Measurements from ENCODE around the gene CDX2. TPM values are rescaled to one million over a fixed set of nuclear protein-coding genes. Genes with fewer than 3 reads are reported as not detected.

CDX2 gene
- total RNA-seq, 2 experiments from 2014 or later = not detected

DNA sequence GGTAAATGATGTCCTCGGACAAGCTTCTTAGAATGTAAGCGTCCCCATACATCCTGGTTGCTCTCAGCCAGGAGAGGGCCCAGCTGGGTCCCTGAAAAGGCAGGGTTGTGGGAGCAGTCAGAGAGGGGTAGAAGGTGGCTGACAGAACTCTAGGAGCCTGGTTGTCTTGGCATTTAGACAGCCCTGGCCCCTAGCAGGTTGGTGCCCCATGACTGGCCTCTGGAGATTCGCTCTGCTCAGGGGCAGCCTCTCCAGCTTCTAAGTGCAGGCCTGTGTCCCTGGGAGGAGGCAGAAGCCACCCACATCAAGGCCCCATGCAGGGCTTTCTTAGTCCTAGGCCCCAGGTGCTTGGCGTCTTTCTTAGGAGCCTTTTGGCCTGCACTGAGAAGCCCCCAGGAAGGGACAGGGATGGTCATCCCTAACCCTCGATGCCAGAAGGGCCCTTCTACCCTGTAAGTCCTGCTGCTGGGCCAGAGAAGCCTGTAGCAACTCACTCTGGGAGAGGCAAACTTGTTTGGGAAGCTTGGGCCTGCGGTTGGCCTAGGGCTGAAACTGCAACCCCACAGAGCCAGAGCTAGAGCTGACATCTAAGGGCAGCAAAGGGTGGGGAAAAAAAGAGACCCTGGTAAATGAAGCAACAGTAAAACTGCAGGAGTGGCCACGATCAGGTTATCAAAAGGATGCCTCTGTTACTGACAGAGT, 2.8 kb upstream of the CDX2 start:
- Histone ChIP-seq H3K9me3 (ENCODE audit: low read length) (no peaks in the 10 kb centered on the region), H2AFZ (ENCODE audit: low read length) (no peak overlapping the region), H3K4me1 (ENCODE audit: insufficient read depth, low read length, poor library complexity, severe bottlenecking) (no peaks in the 10 kb centered on the region), H4K20me1 (ENCODE audit: insufficient read depth, low read length) (no peaks in the 10 kb centered on the region), H3K4me3 (ENCODE audit: low read depth, low read length, poor library complexity, severe bottlenecking) (no peak overlapping the region), H3K79me2 (ENCODE audit: insufficient read depth, low read depth, low read length) (no peaks in the 10 kb centered on the region), H3K9me2 (ENCODE audit: insufficient read depth, low read length) (no peaks in the 10 kb centered on the region), H3K27ac (ENCODE audit: low read depth, low read length, poor library complexity, severe bottlenecking) (no peak overlapping the region), H3K36me3 (ENCODE audit: insufficient read depth, low read length) (no peaks in the 10 kb centered on the region), H3K4me2 (ENCODE audit: low read length) (no peak overlapping the region)
- ChIA-PET CTCF (ENCODE audit: unreplicated experiment) (no interaction called here), POLR2A (no interaction called here)
- no peak for TF ChIP-seq EZH2phosphoT487 (IDR thresholded peaks at IDR 0.05; ENCODE audit: borderline replicate concordance, low read depth, low read length)
- no peak for TF ChIP-seq CTCF (conservative IDR thresholded peaks at IDR 0.05; ENCODE audit: low read length)
- intact Hi-C loops (cut with micrococcal nuclease; ENCODE audit: unreplicated experiment) = no loop called here
- no TSS peak for BruUV-seq (replicated peaks)
- no peak for DNase-seq (ENCODE audit: low spot score)

- no peak overlapping the region for H2AFZ ChIP-seq (ENCODE audit: low read length)
- H3K36me3 ChIP-seq (ENCODE audit: insufficient read depth, low read length) = no peaks in the 10 kb centered on the region
- H3K9me3 ChIP-seq (ENCODE audit: low read length) = no peaks in the 10 kb centered on the region
- H3K27ac ChIP-seq (ENCODE audit: low read depth, low read length, poor library complexity, severe bottlenecking) = no peak overlapping the region
- CTCF ChIA-PET (ENCODE audit: unreplicated experiment) = no interaction called here
- TF ChIP-seq EZH2phosphoT487 (IDR thresholded peaks at IDR 0.05; ENCODE audit: borderline replicate concordance, low read depth, low read length) = no peak
- TF ChIP-seq CTCF (conservative IDR thresholded peaks at IDR 0.05; ENCODE audit: low read length) = no peak
- no peak overlapping the region for H3K4me3 ChIP-seq (ENCODE audit: low read depth, low read length, poor library complexity, severe bottlenecking)
- POLR2A ChIA-PET = no interaction called here
- H3K9me2 ChIP-seq (ENCODE audit: insufficient read depth, low read length) = no peaks in the 10 kb centered on the region
- BruUV-seq (replicated peaks) = no TSS peak
- no peaks in the 10 kb centered on the region for H4K20me1 ChIP-seq (ENCODE audit: insufficient read depth, low read length)
- no peaks in the 10 kb centered on the region for H3K79me2 ChIP-seq (ENCODE audit: insufficient read depth, low read depth, low read length)
- intact Hi-C loops (cut with micrococcal nuclease; ENCODE audit: unreplicated experiment) = no loop called here
- no peaks in the 10 kb centered on the region for H3K4me1 ChIP-seq (ENCODE audit: insufficient read depth, low read length, poor library complexity, severe bottlenecking)
- DNase-seq (ENCODE audit: low spot score) = no peak
- no peak overlapping the region for H3K4me2 ChIP-seq (ENCODE audit: low read length)
These were observed 2.1 kb upstream of the CDX2 start for GRCh38 chr13:27971236-27971645.

DNA sequence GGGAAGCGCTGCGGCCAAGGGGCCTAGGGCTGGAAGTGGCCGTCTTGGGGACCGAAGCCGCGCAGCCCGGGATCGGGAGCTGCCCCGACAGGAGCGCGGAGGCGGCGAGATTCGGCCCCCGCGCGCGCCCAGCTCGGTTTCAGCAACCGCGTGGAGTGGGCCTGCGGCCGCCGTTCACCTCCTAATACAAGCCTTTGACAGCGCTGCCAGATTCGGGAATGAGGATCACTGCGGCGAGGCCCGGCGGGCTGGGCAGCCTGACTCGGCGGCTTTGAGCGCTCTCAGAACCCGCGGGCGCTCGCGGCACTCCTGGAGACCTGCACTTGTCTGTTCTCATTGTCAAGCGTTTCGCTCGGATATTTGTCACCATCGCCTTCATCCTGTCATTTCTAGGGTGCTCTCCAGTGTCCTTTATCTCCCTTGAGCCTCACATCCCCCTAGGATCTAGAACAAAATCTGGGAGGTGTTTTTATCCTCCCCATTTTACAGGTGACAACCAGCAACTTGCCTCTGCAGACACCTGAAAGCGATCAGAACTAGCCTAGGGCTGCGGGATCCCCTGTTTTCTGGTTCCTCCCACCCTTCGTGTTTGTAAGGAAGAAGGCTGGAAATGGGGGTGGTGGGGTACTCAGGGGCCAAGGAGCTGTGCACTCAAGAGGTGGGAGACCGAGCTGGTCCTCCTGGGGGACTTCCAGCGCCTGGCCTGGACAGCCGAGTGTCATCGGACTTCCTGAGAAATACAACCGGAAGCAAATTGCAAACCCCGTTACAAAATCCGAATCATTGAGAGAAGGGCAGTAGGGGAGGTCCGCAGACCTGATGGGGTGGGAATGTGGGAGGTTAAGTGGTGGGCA, 1.5 kb upstream of the CDX2 start:
- Histone ChIP-seq H3K79me2 (ENCODE audit: insufficient read depth, low read depth, low read length) (no peaks in the 10 kb centered on the region), H3K36me3 (ENCODE audit: insufficient read depth, low read length) (no peaks in the 10 kb centered on the region), H2AFZ (ENCODE audit: low read length) (no peak overlapping the region), H3K4me3 (ENCODE audit: low read depth, low read length, poor library complexity, severe bottlenecking) (no peak overlapping the region), H3K4me2 (ENCODE audit: low read length) (no peak overlapping the region), H3K9me2 (ENCODE audit: insufficient read depth, low read length) (no peaks in the 10 kb centered on the region), H3K4me1 (ENCODE audit: insufficient read depth, low read length, poor library complexity, severe bottlenecking) (no peaks in the 10 kb centered on the region), H3K9me3 (ENCODE audit: low read length) (no peaks in the 10 kb centered on the region), H4K20me1 (ENCODE audit: insufficient read depth, low read length) (no peaks in the 10 kb centered on the region), H3K27ac (ENCODE audit: low read depth, low read length, poor library complexity, severe bottlenecking) (no peak overlapping the region)
- no peak for TF ChIP-seq CTCF (conservative IDR thresholded peaks at IDR 0.05; ENCODE audit: low read length)
- no peak for TF ChIP-seq EZH2phosphoT487 (IDR thresholded peaks at IDR 0.05; ENCODE audit: borderline replicate concordance, low read depth, low read length)
- intact Hi-C loops (cut with micrococcal nuclease; ENCODE audit: unreplicated experiment) = no loop called here
- POLR2A ChIA-PET = no interaction called here
- DNase-seq (ENCODE audit: low spot score) = no peak
- BruUV-seq (replicated peaks) = no TSS peak
- CTCF ChIA-PET (ENCODE audit: unreplicated experiment) = no interaction called here

Measured in OCI-LY7 (cell line).